H9 (cell line): ENCODE data around the gene EPS8L1. TPM values are rescaled to one million over a fixed set of nuclear protein-coding genes. Genes with fewer than 3 reads are reported as not detected.

Source experiments
- DNase-seq: peaks from one replicate; pipeline ENCODE4 v3.0.0-alpha.2; 2017
- H2AFZ ChIP-seq: one replicate; pipeline ENCODE4 v1.6.1; 2013; ENCODE audit warnings: mild to moderate bottlenecking, low read length, control low read depth, moderate library complexity
- H2AK5ac ChIP-seq: 2 replicates; pipeline ENCODE4 v1.6.1; 2013; ENCODE audit warnings: low read length, control low read depth, mixed read lengths; ENCODE audit not compliant: insufficient read length
- H2BK120ac ChIP-seq: one replicate; pipeline ENCODE4 v1.6.1; 2013; ENCODE audit warnings: low read depth, mild to moderate bottlenecking, low read length, control low read depth, inconsistent platforms; ENCODE audit not compliant: poor library complexity, severe bottlenecking
- H2BK12ac ChIP-seq: 2 replicates; pipeline ENCODE4 v1.6.1; 2013; ENCODE audit warnings: low read length, control low read depth, mixed read lengths, low read depth; ENCODE audit not compliant: insufficient read length
- H2BK15ac ChIP-seq: 2 replicates; pipeline ENCODE4 v1.6.1; 2013; ENCODE audit warnings: low read depth, low read length, control low read depth
- H2BK20ac ChIP-seq: one replicate; pipeline ENCODE4 v1.6.1; 2013; ENCODE audit warnings: low read depth, mild to moderate bottlenecking, low read length, control low read depth, inconsistent platforms; ENCODE audit not compliant: poor library complexity, severe bottlenecking
- H2BK5ac ChIP-seq: 2 replicates; pipeline ENCODE4 v1.6.1; 2013; ENCODE audit warnings: low read length, control low read depth, mixed read lengths; ENCODE audit not compliant: insufficient read length
- H3K14ac ChIP-seq: 2 replicates; pipeline ENCODE4 v1.6.1; 2013; ENCODE audit warnings: low read length, control low read depth; ENCODE audit not compliant: insufficient read depth
- H3K18ac ChIP-seq: 2 replicates; pipeline ENCODE4 v1.6.1; 2013; ENCODE audit warnings: low read depth, mild to moderate bottlenecking, mixed read lengths, low read length, control low read depth; ENCODE audit not compliant: insufficient read length
- H3K23ac ChIP-seq: 2 replicates; pipeline ENCODE4 v1.6.1; 2013; ENCODE audit warnings: low read length, control low read depth, mixed read lengths, low read depth; ENCODE audit not compliant: insufficient read length
- H3K23me2 ChIP-seq: 2 replicates; pipeline ENCODE4 v1.6.1; 2013; ENCODE audit warnings: low read depth, mild to moderate bottlenecking, mixed read lengths, low read length, control low read depth; ENCODE audit not compliant: insufficient read length, poor library complexity, severe bottlenecking
- H3K27ac ChIP-seq: 2 replicates; pipeline ENCODE4 v1.5.1; 2013; ENCODE audit warnings: low read length, control low read depth, mixed read lengths, low read depth; ENCODE audit not compliant: insufficient read length
- H3K27me3 ChIP-seq: 2 replicates; pipeline ENCODE4 v1.6.1; 2013; ENCODE audit warnings: low read length, control low read depth, inconsistent platforms; ENCODE audit not compliant: insufficient read depth
- H3K4ac ChIP-seq: 2 replicates; pipeline ENCODE4 v1.6.1; 2013; ENCODE audit warnings: low read depth, mild to moderate bottlenecking, control low read depth, inconsistent platforms, low read length, moderate library complexity
- H3K4me1 ChIP-seq: 2 replicates; pipeline ENCODE4 v1.6.1; 2013; ENCODE audit warnings: low read length, control low read depth, inconsistent platforms; ENCODE audit not compliant: insufficient read depth
- H3K4me2 ChIP-seq: 2 replicates; pipeline ENCODE4 v1.6.1; 2013; ENCODE audit warnings: low read length, control low read depth, mixed read lengths; ENCODE audit not compliant: insufficient read length, insufficient read depth
- H3K56ac ChIP-seq: 2 replicates; pipeline ENCODE4 v1.6.1; 2013; ENCODE audit warnings: low read depth, mild to moderate bottlenecking, mixed read lengths, low read length, control low read depth; ENCODE audit not compliant: insufficient read length
- H3K79me1 ChIP-seq: 2 replicates; pipeline ENCODE4 v1.6.1; 2013; ENCODE audit warnings: low read depth, mild to moderate bottlenecking, moderate library complexity, low read length, control low read depth, inconsistent platforms; ENCODE audit not compliant: insufficient read depth, poor library complexity, severe bottlenecking
- H3K79me2 ChIP-seq: 2 replicates; pipeline ENCODE4 v1.6.1; 2013; ENCODE audit warnings: low read length, control low read depth, inconsistent platforms; ENCODE audit not compliant: insufficient read depth
- H3K9ac ChIP-seq: 2 replicates; pipeline ENCODE4 v1.6.1; 2013; ENCODE audit warnings: low read length, control low read depth, mixed read lengths; ENCODE audit not compliant: insufficient read length; ENCODE audit errors: extremely low read depth
- H3K9me3 ChIP-seq: one replicate; pipeline ENCODE4 v1.6.1; 2013; ENCODE audit warnings: low read depth, low read length, inconsistent platforms; ENCODE audit not compliant: control insufficient read depth
- H3T11ph ChIP-seq: one replicate; pipeline ENCODE4 v1.6.1; 2013; ENCODE audit warnings: mild to moderate bottlenecking, low read length, control low read depth, inconsistent platforms
- H4K20me1 ChIP-seq: one replicate; pipeline ENCODE4 v1.6.1; 2013; ENCODE audit not compliant: control insufficient read depth, insufficient read length, insufficient read depth
- H4K5ac ChIP-seq: 2 replicates; pipeline ENCODE4 v1.6.1; 2013; ENCODE audit warnings: low read depth, mild to moderate bottlenecking, mixed read lengths, low read length, control low read depth; ENCODE audit not compliant: insufficient read length
- H4K8ac ChIP-seq: replicated peaks from 2 replicates; pipeline ENCODE4 v1.6.1; 2013; ENCODE audit warnings: low read length, control low read depth, mixed read lengths, low read depth; ENCODE audit not compliant: insufficient read length
- H4K91ac ChIP-seq: 2 replicates; pipeline ENCODE4 v1.6.1; 2013; ENCODE audit warnings: low read depth, mild to moderate bottlenecking, moderate library complexity, mixed read lengths, low read length, control low read depth; ENCODE audit not compliant: insufficient read length
- H3K27ac Mint-ChIP-seq, 3 experiments: 2 replicates in 2 of 3; 3 replicates in 1 of 3; pipeline ENCODE4 v1.8.0; 2020 to 2021; ENCODE audit warnings: mixed read lengths in 3 of 3, mild to moderate bottlenecking in 1 of 3, moderate library complexity in 1 of 3
- H3K27me3 Mint-ChIP-seq: 2 replicates; pipeline ENCODE4 v1.8.0; 2021; ENCODE audit warnings: low read depth, mild to moderate bottlenecking, moderate library complexity, mixed read lengths
- H3K36me3 Mint-ChIP-seq, 3 experiments: 2 replicates in 2 of 3; 3 replicates in 1 of 3; pipeline ENCODE4 v1.8.0; 2020 to 2021; ENCODE audit warnings: low read depth in 3 of 3, mixed read lengths in 3 of 3; ENCODE audit not compliant: insufficient read depth in 1 of 3
- H3K4me1 Mint-ChIP-seq, 2 experiments: 2 replicates each; pipeline ENCODE4 v1.8.0; 2020; ENCODE audit warnings: mixed read lengths in 2 of 2
- H3K4me3 Mint-ChIP-seq, 2 experiments: 2 replicates in 1 of 2; 3 replicates in 1 of 2; pipeline ENCODE4 v1.8.0; 2020 to 2021; ENCODE audit warnings: mild to moderate bottlenecking in 2 of 2, mixed read lengths in 2 of 2, moderate library complexity in 1 of 2
- H3K9me3 Mint-ChIP-seq, 2 experiments: 2 replicates in 1 of 2; 3 replicates in 1 of 2; pipeline ENCODE4 v1.8.0; 2020; ENCODE audit warnings: mild to moderate bottlenecking in 2 of 2, mixed read lengths in 2 of 2, moderate library complexity in 1 of 2
- WGBS: extraction: QIAGEN DNeasy Blood & Tissue Kit; methylation state at CpG from one replicate; pipeline ENCODE4 v1.1.7; 2013; ENCODE audit warnings: missing lambda C conversion rate, low lambda C conversion rate, mixed read lengths; ENCODE audit not compliant: insufficient read length; ENCODE audit errors: extremely low coverage; 5-methylcytosine and 5-hydroxymethylcytosine counted together
- total RNA-seq: library from RNA; stranded (reverse); gene quantifications from 2 replicates; pipeline ENCODE4 v1.2.1, GENCODE V29; 2021
- TF ChIP-seq, protein P1 (sequence below): fragments of 200-600 bp; sonication (generic); conservative IDR thresholded peaks from 3 replicates; pipeline ENCODE4 v1.8.0; 2021; ENCODE audit warnings: antibody characterized with exemption, mild to moderate bottlenecking

Gene EPS8L1
- total RNA-seq, 1 experiment from 2014 or later: 24.0 TPM

DNA sequence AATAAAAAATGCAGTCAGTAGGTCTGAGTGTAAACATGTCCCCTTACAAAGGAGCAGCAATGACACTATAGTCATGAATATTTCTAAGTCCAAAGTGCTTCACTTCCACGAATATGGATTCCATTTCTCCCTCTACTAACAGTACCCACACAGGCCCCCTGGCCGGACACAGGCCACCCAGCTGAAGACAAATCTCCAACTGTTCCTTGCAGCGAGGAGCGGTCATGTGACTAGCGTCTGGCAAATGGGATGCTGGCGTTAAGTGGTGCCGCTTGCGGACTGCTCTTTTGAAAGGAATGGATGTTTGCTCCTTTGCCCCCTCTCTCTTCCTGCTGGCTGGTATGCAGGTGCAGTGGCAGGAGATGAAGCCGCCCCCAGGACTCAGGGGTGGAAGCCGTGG is 25.6 kb downstream of the EPS8L1 start:
- Histone ChIP-seq H2BK15ac (no peak overlapping the region), H3K4me2 (no peak overlapping the region), H2AFZ (no peak overlapping the region), H3K79me1 (peaks cover 3% of the 10 kb centered on the region), H3K23ac (no peak overlapping the region), H3K56ac (no peak overlapping the region), H4K8ac (no peak overlapping the region), H3K4me1 (no peaks in the 10 kb centered on the region), H2BK5ac (no peak overlapping the region), H4K5ac (no peak overlapping the region), H3K18ac (no peak overlapping the region), H2BK12ac (no peak overlapping the region), H3K9me3 (no peaks in the 10 kb centered on the region), H2BK120ac (no peak overlapping the region), H4K20me1 (no peaks in the 10 kb centered on the region), H3T11ph (no peak overlapping the region), H3K23me2 (no peaks in the 10 kb centered on the region), H4K91ac (no peak overlapping the region), H3K4ac (no peak overlapping the region), H3K79me2 (no peaks in the 10 kb centered on the region; the same call in 1 of the 2 replicates), H3K14ac (no peak overlapping the region), H2BK20ac (no peak overlapping the region), H3K27me3 (no peaks in the 10 kb centered on the region), H2AK5ac (no peak overlapping the region), H3K27ac (no peak overlapping the region), H3K9ac (no peak overlapping the region)
- H3K27ac Mint-ChIP-seq: no peak overlapping the region
- TF ChIP-seq, protein P1, sequence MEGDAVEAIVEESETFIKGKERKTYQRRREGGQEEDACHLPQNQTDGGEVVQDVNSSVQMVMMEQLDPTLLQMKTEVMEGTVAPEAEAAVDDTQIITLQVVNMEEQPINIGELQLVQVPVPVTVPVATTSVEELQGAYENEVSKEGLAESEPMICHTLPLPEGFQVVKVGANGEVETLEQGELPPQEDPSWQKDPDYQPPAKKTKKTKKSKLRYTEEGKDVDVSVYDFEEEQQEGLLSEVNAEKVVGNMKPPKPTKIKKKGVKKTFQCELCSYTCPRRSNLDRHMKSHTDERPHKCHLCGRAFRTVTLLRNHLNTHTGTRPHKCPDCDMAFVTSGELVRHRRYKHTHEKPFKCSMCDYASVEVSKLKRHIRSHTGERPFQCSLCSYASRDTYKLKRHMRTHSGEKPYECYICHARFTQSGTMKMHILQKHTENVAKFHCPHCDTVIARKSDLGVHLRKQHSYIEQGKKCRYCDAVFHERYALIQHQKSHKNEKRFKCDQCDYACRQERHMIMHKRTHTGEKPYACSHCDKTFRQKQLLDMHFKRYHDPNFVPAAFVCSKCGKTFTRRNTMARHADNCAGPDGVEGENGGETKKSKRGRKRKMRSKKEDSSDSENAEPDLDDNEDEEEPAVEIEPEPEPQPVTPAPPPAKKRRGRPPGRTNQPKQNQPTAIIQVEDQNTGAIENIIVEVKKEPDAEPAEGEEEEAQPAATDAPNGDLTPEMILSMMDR: no peak
- DNase-seq: no peak
- no peak overlapping the region for H3K4me3 Mint-ChIP-seq
- H3K36me3 Mint-ChIP-seq: peaks cover 10 to 29% (median 13%) of the 10 kb centered on the region in 3 experiments
- H3K4me1 Mint-ChIP-seq: peaks cover 0 to 9% of the 10 kb centered on the region in 2 experiments; a peak in 3 of 4 replicates
- H3K9me3 Mint-ChIP-seq: peaks cover 2 to 5% of the 10 kb centered on the region in 2 experiments; a peak in 3 of 5 replicates
- no peaks in the 10 kb centered on the region; the same call in 1 of the 2 replicates for H3K27me3 Mint-ChIP-seq
- WGBS: no CpG with 5 or more reads among the region's 10 CpGs
